IMR-90 (cell line): ENCODE data around the gene DCANP1. TPM values are rescaled to one million over a fixed set of nuclear protein-coding genes. Genes with fewer than 3 reads are reported as not detected.

Experiments used
- ATAC-seq: fragments of 200-7000 bp; cut with Tn5 transposase; 2 replicates; pipeline ENCODE4 v1.9.1; 2020; ENCODE audit warnings: low read depth, mild to moderate bottlenecking, moderate library complexity
- BruUV-seq: library from RNA; stranded (reverse); fragments of 400-500 nt; replicated peaks from 2 replicates; lab custom pipeline; 2021; lab: Mats Ljungman, UMichigan
- CTCF ChIA-PET: fragments of 300-600 bp; formaldehyde crosslinking; extraction: SDS; loops from one replicate; lab custom pipeline; 2021; ENCODE audit warnings: antibody characterized with exemption; lab: Yijun Ruan, JAX
- POLR2A ChIA-PET: fragments of 300-600 bp; sonication (Branson Sonifier 250); formaldehyde crosslinking; loops from one replicate; lab custom pipeline; 2022; ENCODE audit warnings: antibody characterized with exemption; ENCODE audit not compliant: unreplicated experiment; lab: Charles Lee
- DNase-seq: peaks from one replicate; pipeline ENCODE4 v3.0.0; 2013
- H2AFZ ChIP-seq: replicated peaks from 2 replicates; pipeline ENCODE3; 2013; ENCODE audit warnings: low read length, mild to moderate bottlenecking; ENCODE audit not compliant: poor library complexity
- H2AK5ac ChIP-seq: 2 replicates; pipeline ENCODE4 v1.6.1; 2013; ENCODE audit warnings: low read depth, low read length, inconsistent platforms
- H2AK9ac ChIP-seq: replicated peaks from 2 replicates; pipeline ENCODE3; 2013; ENCODE audit warnings: mild to moderate bottlenecking, low read depth, low read length, moderate library complexity; ENCODE audit not compliant: poor library complexity
- H2BK120ac ChIP-seq: 2 replicates; pipeline ENCODE4 v1.6.1; 2013; ENCODE audit warnings: low read depth, low read length, inconsistent platforms
- H2BK15ac ChIP-seq: 3 replicates; pipeline ENCODE4 v1.6.1; 2013; ENCODE audit warnings: low read depth, low read length, inconsistent platforms
- H2BK20ac ChIP-seq: 2 replicates; pipeline ENCODE4 v1.6.1; 2013; ENCODE audit warnings: low read depth, mild to moderate bottlenecking, inconsistent platforms, low read length, moderate library complexity
- H2BK5ac ChIP-seq: 2 replicates; pipeline ENCODE4 v1.6.1; 2013; ENCODE audit warnings: mild to moderate bottlenecking, low read depth, low read length, inconsistent platforms; ENCODE audit not compliant: poor library complexity, severe bottlenecking
- H3K14ac ChIP-seq: replicated peaks from 2 replicates; pipeline ENCODE4 v1.6.1; 2013; ENCODE audit warnings: low read depth, low read length, inconsistent platforms
- H3K18ac ChIP-seq: 2 replicates; pipeline ENCODE4 v1.6.1; 2013; ENCODE audit warnings: low read depth, low read length, control low read depth
- H3K23ac ChIP-seq: 2 replicates; pipeline ENCODE4 v1.6.1; 2013; ENCODE audit warnings: low read depth, low read length, inconsistent platforms
- H3K27ac ChIP-seq: 2 replicates; pipeline ENCODE4 v1.5.1; 2013; ENCODE audit warnings: mild to moderate bottlenecking, control low read depth, low read length; ENCODE audit not compliant: insufficient read depth
- H3K27me3 ChIP-seq: 2 replicates; pipeline ENCODE4 v1.6.1; 2013; ENCODE audit warnings: low read length; ENCODE audit not compliant: control insufficient read depth, insufficient read depth
- H3K36me3 ChIP-seq: 2 replicates; pipeline ENCODE4 v1.6.1; 2013; ENCODE audit warnings: low read length, mixed read lengths; ENCODE audit not compliant: control insufficient read depth, insufficient read depth
- H3K4ac ChIP-seq: 2 replicates; pipeline ENCODE4 v1.6.1; 2013; ENCODE audit warnings: low read depth, low read length, inconsistent platforms
- H3K4me1 ChIP-seq: 2 replicates; pipeline ENCODE4 v1.6.1; 2013; ENCODE audit warnings: low read length, mixed read lengths; ENCODE audit not compliant: control insufficient read depth, insufficient read depth
- H3K4me2 ChIP-seq: 2 replicates; pipeline ENCODE4 v1.6.1; 2013; ENCODE audit warnings: low read depth, mild to moderate bottlenecking, control low read depth, low read length, moderate library complexity
- H3K4me3 ChIP-seq: 2 replicates; pipeline ENCODE4 v1.5.1; 2013; ENCODE audit warnings: low read depth, mild to moderate bottlenecking, control low read depth, low read length, moderate library complexity; ENCODE audit not compliant: insufficient read depth
- H3K56ac ChIP-seq: 2 replicates; pipeline ENCODE4 v1.6.1; 2013; ENCODE audit warnings: low read length, inconsistent platforms; ENCODE audit not compliant: insufficient read depth; ENCODE audit errors: extremely low read depth
- H3K79me1 ChIP-seq, 2 experiments: 2 replicates each; pipeline ENCODE4 v1.6.1; 2013; ENCODE audit warnings: low read length in 2 of 2, inconsistent platforms in 1 of 2, low read depth in 1 of 2
- H3K9ac ChIP-seq: 2 replicates; pipeline ENCODE4 v1.6.1; 2013; ENCODE audit warnings: low read depth, low read length, control low read depth
- H3K9me1 ChIP-seq: 2 replicates; pipeline ENCODE4 v1.6.1; 2013; ENCODE audit warnings: low read length, inconsistent platforms; ENCODE audit not compliant: insufficient read depth
- H3K9me3 ChIP-seq: 2 replicates; pipeline ENCODE4 v1.6.1; 2013; ENCODE audit warnings: low read length; ENCODE audit not compliant: control insufficient read depth, insufficient read depth
- H4K20me1 ChIP-seq: 2 replicates; pipeline ENCODE4 v1.6.1; 2013; ENCODE audit warnings: low read length, inconsistent platforms; ENCODE audit not compliant: insufficient read depth
- H4K5ac ChIP-seq: 2 replicates; pipeline ENCODE4 v1.6.1; 2013; ENCODE audit warnings: mild to moderate bottlenecking, low read depth, low read length, control low read depth
- H4K8ac ChIP-seq, 2 experiments: 2 replicates each; pipeline ENCODE4 v1.6.1; 2013; ENCODE audit warnings: low read depth in 2 of 2, low read length in 2 of 2, control low read depth in 1 of 2, inconsistent platforms in 1 of 2
- H4K91ac ChIP-seq: 2 replicates; pipeline ENCODE4 v1.6.1; 2013; ENCODE audit warnings: low read depth, low read length, inconsistent platforms; ENCODE audit not compliant: insufficient read depth
- CEBPB ChIP-seq: IDR thresholded peaks from 2 replicates; pipeline ENCODE4 v1.6.1; 2012; ENCODE audit warnings: low read depth, low read length, improper control_type of control experiment
- CHD1 ChIP-seq: IDR thresholded peaks from 2 replicates; pipeline ENCODE4 v1.6.1; 2012; ENCODE audit warnings: low read depth, low read length, improper control_type of control experiment
- CTCF ChIP-seq: conservative IDR thresholded peaks from 2 replicates; pipeline ENCODE4 v1.5.1; 2012; ENCODE audit warnings: mild to moderate bottlenecking, low read depth, low read length, improper control_type of control experiment
- FOS ChIP-seq: fragments of 150-350 bp; IDR thresholded peaks from 2 replicates; pipeline ENCODE4 v1.6.1; 2016; ENCODE audit warnings: low read depth, low read length
- MAFK ChIP-seq: IDR thresholded peaks from 2 replicates; pipeline ENCODE4 v1.6.1; 2012; ENCODE audit warnings: low read depth, low read length, improper control_type of control experiment
- NFE2L2 ChIP-seq: fragments of 150-350 bp; IDR thresholded peaks from 2 replicates; pipeline ENCODE4 v1.6.1; 2016; ENCODE audit warnings: low read depth, mild to moderate bottlenecking, low read length
- POLR2A ChIP-seq: IDR thresholded peaks from 2 replicates; pipeline ENCODE4 v1.6.1; 2012; ENCODE audit warnings: mild to moderate bottlenecking, low read depth, low read length
- RAD21 ChIP-seq: IDR thresholded peaks from 2 replicates; pipeline ENCODE4 v1.6.1; 2012; ENCODE audit warnings: low read length, improper control_type of control experiment
- RCOR1 ChIP-seq: IDR thresholded peaks from 2 replicates; pipeline ENCODE4 v1.6.1; 2012; ENCODE audit warnings: mild to moderate bottlenecking, low read length, improper control_type of control experiment; ENCODE audit not compliant: insufficient replicate concordance
- RFX5 ChIP-seq: IDR thresholded peaks from 2 replicates; pipeline ENCODE4 v1.8.0; 2012; ENCODE audit warnings: low read depth, mild to moderate bottlenecking, low read length, moderate library complexity
- SMC3 ChIP-seq: fragments of 150-350 bp; IDR thresholded peaks from 2 replicates; pipeline ENCODE4 v1.6.1; 2016; ENCODE audit warnings: low read depth, mild to moderate bottlenecking, antibody characterized with exemption, low read length, moderate library complexity
- WGBS, 2 experiments: methylation state at CpG; one replicate each; pipeline versions ENCODE4 v1.1.5 to v1.1.7; 2013; ENCODE audit warnings: missing lambda C conversion rate in 2 of 2; ENCODE audit not compliant: insufficient read length in 1 of 2; ENCODE audit errors: extremely low coverage in 2 of 2; 5-methylcytosine and 5-hydroxymethylcytosine counted together
- dilution Hi-C: fragments of 300-500 bp; cut with HindIII; formaldehyde crosslinking; loops from one replicate; pipeline ENCODE4 v1.14.3; 2018; ENCODE audit warnings: low sequenced_read_pairs; ENCODE audit not compliant: unreplicated experiment
- in situ Hi-C: fragments of 300-500 bp; cut with MboI; formaldehyde crosslinking; loops from 3 replicates; pipeline ENCODE4 v1.14.3; 2019; ENCODE audit warnings: low sequenced_read_pairs, inconsistent platforms, mixed read lengths
- intact Hi-C: fragments of 100-400 bp; cut with micrococcal nuclease; formaldehyde crosslinking; loops from 2 replicates; pipeline ENCODE4 v1.10.0; 2022
- polyA plus RNA-seq, 3 experiments: library from polyadenylated mRNA; depleted of rRNA; stranded (reverse); fragments of >200 nt; gene quantifications; 2 replicates each; pipeline ENCODE4 v1.2.3, GENCODE V29; 2012; ENCODE audit warnings: low replicate concordance in 1 of 3
- total RNA-seq: library from RNA; depleted of rRNA; stranded (reverse); fragments of >200 nt; gene quantifications from 2 replicates; pipeline ENCODE4 v1.2.3, GENCODE V29; 2012
- TF ChIP-seq, protein P1 (sequence below): fragments of 150-350 bp; IDR thresholded peaks from 2 replicates; pipeline ENCODE4 v1.6.1; 2016; ENCODE audit warnings: low read depth, mild to moderate bottlenecking, low read length, moderate library complexity, borderline replicate concordance
- TF ChIP-seq, protein P2 (sequence below): fragments of 150-350 bp; IDR thresholded peaks from 2 replicates; pipeline ENCODE4 v1.6.1; 2017; ENCODE audit warnings: mild to moderate bottlenecking, antibody characterized with exemption, low read length, low read depth

DCANP1 gene
- total and polyA plus RNA-seq, 2 of the 4 experiments (the other 2 are of a cell fraction) = not detected

DNA sequence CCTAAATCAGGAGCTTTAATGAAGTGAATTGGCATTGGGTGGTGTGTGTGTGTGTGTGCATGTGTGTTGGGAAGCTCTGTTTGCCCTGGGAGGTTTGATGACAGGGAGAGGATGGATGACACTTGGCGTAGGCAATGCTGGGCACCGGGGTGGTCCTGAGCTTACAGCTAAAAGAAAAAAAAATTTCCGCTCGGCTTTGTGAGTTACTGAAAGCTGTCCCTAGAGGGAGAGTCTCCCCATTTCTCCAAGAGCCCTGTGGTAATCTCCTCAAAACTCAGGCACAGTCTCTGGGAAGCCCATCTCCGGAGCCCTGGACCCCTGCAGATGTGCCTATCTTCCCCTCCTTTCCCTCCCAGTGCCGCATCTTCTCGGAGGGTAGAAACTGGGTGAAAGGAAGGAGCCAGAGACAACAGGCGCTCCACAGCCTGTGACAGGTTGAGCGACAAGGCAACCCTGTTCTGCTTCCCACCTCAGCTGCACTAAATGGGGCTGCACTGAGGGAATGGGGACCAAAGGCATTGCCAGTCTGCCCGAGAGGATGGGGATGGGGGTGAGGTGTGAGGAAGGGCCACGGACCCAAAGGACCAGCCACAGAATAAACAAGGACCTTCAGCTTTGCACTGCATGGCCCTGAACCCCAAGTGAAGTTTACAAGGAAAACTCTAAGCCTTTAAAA lies 40.8 kb upstream of the DCANP1 start:
- intact Hi-C loops = no loop called here
- no peak overlapping the region for H2BK120ac ChIP-seq
- no TSS peak for BruUV-seq
- no peak overlapping the region for H2BK15ac ChIP-seq
- H3K27me3 ChIP-seq = peaks cover 63% of the 10 kb centered on the region
- H3K23ac ChIP-seq = 0 out of 2 replicates have a peak overlapping the region, but pooled peaks have one; percentile 7
- no peaks in the 10 kb centered on the region for H3K79me1 ChIP-seq
- H3K4me1 ChIP-seq = peaks cover 5% of the 10 kb centered on the region; the same call in 1 of the 2 replicates
- H3K56ac ChIP-seq = no peak overlapping the region
- H3K14ac ChIP-seq = no peak overlapping the region
- H2BK5ac ChIP-seq = no peak overlapping the region
- H2AK9ac ChIP-seq = peak overlapping the region; percentile 19
- no peaks in the 10 kb centered on the region for H3K9me1 ChIP-seq
- H3K9ac ChIP-seq = no peak overlapping the region
- DNase-seq = no peak
- WGBS, 2 experiments = no CpG with 5 or more reads among the region's 11 CpGs
- ChIA-PET POLR2A (no interaction called here), CTCF (interaction anchor here (0.6 to 1.6 kb wide), 4 partner anchors 14 to 73 kb away, joined by 3 to 4 read pairs (median 3); no protein-coding TSS in a partner anchor)
- H3K4me2 ChIP-seq = peak overlapping the region; percentile 8; the same call in 1 of the 2 replicates
- no peaks in the 10 kb centered on the region for H4K20me1 ChIP-seq
- no peak overlapping the region for H2BK20ac ChIP-seq
- TF ChIP-seq RCOR1 (no peak), CHD1 (no peak), NFE2L2 (no peak), CEBPB (no peak), FOS (no peak), SMC3 (no peak), RAD21 (no peak), MAFK (no peak), CTCF (no peak), RFX5 (no peak), POLR2A (no peak)
- TF ChIP-seq, protein P1, sequence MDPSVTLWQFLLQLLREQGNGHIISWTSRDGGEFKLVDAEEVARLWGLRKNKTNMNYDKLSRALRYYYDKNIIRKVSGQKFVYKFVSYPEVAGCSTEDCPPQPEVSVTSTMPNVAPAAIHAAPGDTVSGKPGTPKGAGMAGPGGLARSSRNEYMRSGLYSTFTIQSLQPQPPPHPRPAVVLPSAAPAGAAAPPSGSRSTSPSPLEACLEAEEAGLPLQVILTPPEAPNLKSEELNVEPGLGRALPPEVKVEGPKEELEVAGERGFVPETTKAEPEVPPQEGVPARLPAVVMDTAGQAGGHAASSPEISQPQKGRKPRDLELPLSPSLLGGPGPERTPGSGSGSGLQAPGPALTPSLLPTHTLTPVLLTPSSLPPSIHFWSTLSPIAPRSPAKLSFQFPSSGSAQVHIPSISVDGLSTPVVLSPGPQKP = no peak
- TF ChIP-seq, protein P2, sequence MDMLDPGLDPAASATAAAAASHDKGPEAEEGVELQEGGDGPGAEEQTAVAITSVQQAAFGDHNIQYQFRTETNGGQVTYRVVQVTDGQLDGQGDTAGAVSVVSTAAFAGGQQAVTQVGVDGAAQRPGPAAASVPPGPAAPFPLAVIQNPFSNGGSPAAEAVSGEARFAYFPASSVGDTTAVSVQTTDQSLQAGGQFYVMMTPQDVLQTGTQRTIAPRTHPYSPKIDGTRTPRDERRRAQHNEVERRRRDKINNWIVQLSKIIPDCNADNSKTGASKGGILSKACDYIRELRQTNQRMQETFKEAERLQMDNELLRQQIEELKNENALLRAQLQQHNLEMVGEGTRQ = no peak
- H4K8ac ChIP-seq = no peak overlapping the region; a peak in 1 of 4 replicates
- dilution Hi-C loops = no loop called here
- H3K9me3 ChIP-seq = no peaks in the 10 kb centered on the region
- H3K4ac ChIP-seq = 0 out of 2 replicates have a peak overlapping the region, but pooled peaks have one; percentile 2
- H3K36me3 ChIP-seq = no peaks in the 10 kb centered on the region
- H2AFZ ChIP-seq = peak overlapping the region; percentile 69
- no peak overlapping the region for H3K27ac ChIP-seq
- no peak overlapping the region for H4K5ac ChIP-seq
- no peak for ATAC-seq
- in situ Hi-C loops = no loop called here
- H3K18ac ChIP-seq = no peak overlapping the region
- H2AK5ac ChIP-seq = 0 out of 2 replicates have a peak overlapping the region, but pooled peaks have one; percentile 44
- H4K91ac ChIP-seq = 0 out of 2 replicates have a peak overlapping the region, but pooled peaks have one; percentile 32
- no peak overlapping the region for H3K4me3 ChIP-seq
